ENCODE results near the gene FHIT.

GRCh38 chr3:60998858-60999257 lies 252.4 kb downstream of the FHIT start:
- no peak for TF ChIP-seq CTCF (IDR thresholded peaks at IDR 0.05)
- no peak for TF ChIP-seq POLR2A (IDR thresholded peaks at IDR 0.05)

All from Peyer's patch (tissue), 4 donors.